Naive thymus-derived CD8-positive, alpha-beta T cell (primary cell): Measurements from ENCODE around the gene MVP. TPM values are rescaled to one million over a fixed set of nuclear protein-coding genes. Genes with fewer than 3 reads are reported as not detected.
"Not testable (repeated sequence)": the region's sequence is repeated elsewhere in the genome, so short reads cannot be mapped to it uniquely, and the experiment has no call there.

ENCODE experiments used
- ATAC-seq, 2 donors: fragments of 150-1000 bp; cut with Tn5 transposase in 1 of 2; sonication (Bioruptor Pico), chemical (Tn5 transposase) in 1 of 2; 1 replicate in 1 of 2; 2 replicates in 1 of 2; pipeline ENCODE4 v1.10.0; 2021; ENCODE audit warnings: mild to moderate bottlenecking in 2 of 2, moderate library complexity in 2 of 2
- POLR2A ChIA-PET: fragments of 350-600 bp; sonication (Branson Sonifier 250); formaldehyde crosslinking; loops from one replicate; lab custom pipeline; 2021; ENCODE audit warnings: antibody characterized with exemption; lab: Charles Lee
- DNase-seq, 10 donors: peaks; one replicate each; pipeline versions ENCODE4 v3.0.0 to v3.0.0-alpha.2; 2020 to 2022
- H3K27ac Mint-ChIP-seq, 10 donors: one replicate each; pipeline ENCODE4 v1.8.0; 2020 to 2022; ENCODE audit warnings: mild to moderate bottlenecking in 10 of 10, mixed read lengths in 10 of 10, moderate library complexity in 4 of 10, inconsistent platforms in 1 of 10
- H3K27me3 Mint-ChIP-seq, 5 donors: one replicate each; pipeline ENCODE4 v1.8.0; 2021 to 2022; ENCODE audit warnings: mixed read lengths in 5 of 5
- H3K36me3 Mint-ChIP-seq, 3 donors: one replicate each; pipeline ENCODE4 v1.8.0; 2020 to 2022; ENCODE audit warnings: mixed read lengths in 3 of 3, mild to moderate bottlenecking in 2 of 3, inconsistent platforms in 1 of 3
- H3K4me1 Mint-ChIP-seq, 4 donors: one replicate each; pipeline ENCODE4 v1.8.0; 2021 to 2022; ENCODE audit warnings: mixed read lengths in 4 of 4
- H3K4me3 Mint-ChIP-seq, 10 donors: one replicate each; pipeline ENCODE4 v1.8.0; 2020 to 2022; ENCODE audit warnings: mild to moderate bottlenecking in 10 of 10, mixed read lengths in 10 of 10, moderate library complexity in 6 of 10, inconsistent platforms in 1 of 10
- H3K9me3 Mint-ChIP-seq, 9 donors: one replicate each; pipeline ENCODE4 v1.8.0; 2020 to 2022; ENCODE audit warnings: mixed read lengths in 9 of 9, mild to moderate bottlenecking in 3 of 9, inconsistent platforms in 1 of 9, moderate library complexity in 1 of 9
- polyA plus RNA-seq, 3 donors: library from polyadenylated mRNA; unstranded; fragments of 300-500 nt; fragmentation: Illumina TruSeq; gene quantifications; one replicate each; pipeline ENCODE4 v1.2.3, GENCODE V29; 2021
- total RNA-seq, 8 experiments: library from RNA in 2 of 8; stranded (reverse) in 2 of 8; gene quantifications; one replicate each; pipeline ENCODE4 v1.2.3 and lab custom pipeline; 2021 to 2026

Gene MVP
- total and polyA plus RNA-seq, 5 experiments from 2014 or later, result 120 to 160 (median 132) TPM

DNA sequence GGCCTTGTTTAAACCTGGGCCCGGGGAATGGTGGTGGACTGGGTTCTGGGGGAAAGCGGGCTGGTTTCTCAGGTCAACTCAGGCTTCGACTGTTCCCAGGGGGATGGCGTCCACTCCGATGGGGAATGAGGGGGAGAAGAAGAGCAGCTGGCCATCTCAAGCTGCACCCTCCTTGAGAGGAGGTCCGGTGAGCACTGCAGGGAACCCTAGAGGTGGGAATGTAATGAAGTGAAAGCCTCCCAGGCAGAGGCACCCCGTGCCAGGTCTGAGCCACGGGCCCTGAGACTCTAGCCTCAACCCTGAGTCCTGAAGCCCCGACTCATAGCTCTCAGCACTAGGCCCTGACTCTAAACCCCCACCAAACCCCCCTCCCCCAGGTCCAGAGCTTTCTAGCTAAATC, 43.9 kb downstream of the MVP start:
- Mint-ChIP-seq H3K27me3 (no peaks in the 10 kb centered on the region), H3K9me3 (no peaks in the 10 kb centered on the region), H3K36me3 (peaks cover 0 to 17% (median 3%) of the 10 kb centered on the region in 3 donors), H3K27ac (peak overlapping the region in 3 of 10 donors; percentile 29 to 85 (median 73)), H3K4me3 (no peak overlapping the region), H3K4me1 (peaks cover 7 to 36% (median 31%) of the 10 kb centered on the region in 4 donors)
- POLR2A ChIA-PET, result interaction anchor here (0.5 to 2.8 kb wide), 9 partner anchors 13 to 265 kb away, joined by 3 to 13 read pairs (median 4); partner anchors contain the start of gene PAGR1
- ATAC-seq, result no peak
- DNase-seq, result no peak

DNA sequence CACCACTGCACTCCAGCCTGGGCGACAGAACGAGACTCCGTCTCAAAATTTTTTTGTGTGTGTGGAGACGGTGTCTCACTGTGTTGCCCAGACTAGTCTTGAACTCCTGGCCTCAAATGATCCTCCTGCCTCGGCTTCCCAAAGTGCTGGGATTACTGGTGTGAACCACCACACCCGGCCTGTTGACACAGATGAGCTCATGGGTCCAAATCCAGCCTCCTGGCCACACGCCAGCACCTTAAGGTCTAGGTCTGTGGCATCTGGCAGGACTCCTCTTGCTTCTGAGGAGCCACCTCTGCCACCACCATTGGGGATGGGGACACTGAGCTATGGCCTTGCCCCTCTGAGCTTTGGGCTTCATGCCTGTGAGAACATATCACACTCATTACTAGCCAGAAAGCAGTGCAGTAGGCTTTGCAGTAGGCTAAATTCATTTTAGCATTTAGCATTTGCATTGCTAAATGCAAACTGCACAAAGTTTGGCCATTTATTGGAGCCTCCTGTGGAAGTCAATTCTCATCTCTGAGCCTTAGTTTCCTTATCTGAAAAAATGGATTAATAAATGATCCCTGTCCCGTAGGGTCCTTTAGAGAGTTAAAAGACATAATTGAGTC, 48.2 kb downstream of the MVP start:
- no peaks in the 10 kb centered on the region for H3K36me3 Mint-ChIP-seq
- POLR2A ChIA-PET, result no interaction called here

DNA sequence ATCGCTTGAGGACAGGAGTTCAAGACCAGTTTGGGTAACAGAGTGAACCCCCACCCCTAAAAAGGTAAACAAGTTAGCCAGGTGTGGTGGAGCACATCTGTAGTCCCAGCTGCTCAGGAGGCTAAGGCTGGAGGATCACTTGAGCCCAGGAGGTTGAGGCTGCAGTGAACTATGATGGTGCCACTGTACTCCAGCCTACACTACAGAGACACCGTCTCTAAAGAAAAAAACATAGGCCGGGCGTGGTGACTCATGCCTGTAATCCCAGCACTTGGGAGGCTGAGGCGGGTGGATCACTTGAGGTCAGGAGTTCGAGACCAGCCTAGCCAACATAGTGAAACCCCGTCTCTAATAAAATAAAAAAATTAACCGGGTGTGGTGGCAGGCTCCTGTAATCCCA, 48.8 kb downstream of the MVP start:
- H3K9me3 Mint-ChIP-seq, POLR2A ChIA-PET, H3K4me3 Mint-ChIP-seq, H3K4me1 Mint-ChIP-seq, H3K27me3 Mint-ChIP-seq, H3K27ac Mint-ChIP-seq, DNase-seq, ATAC-seq, H3K36me3 Mint-ChIP-seq: not testable (repeated sequence)

More for the DNA sequence above, 48.2 kb downstream of the MVP start:
- no peak for DNase-seq
- Mint-ChIP-seq H3K27me3 (no peaks in the 10 kb centered on the region), H3K4me1 (peaks cover 1 to 3% (median 3%) of the 10 kb centered on the region in 4 donors), H3K27ac (no peak overlapping the region), H3K4me3 (no peak overlapping the region), H3K9me3 (no peaks in the 10 kb centered on the region)
- ATAC-seq, result no peak

DNA sequence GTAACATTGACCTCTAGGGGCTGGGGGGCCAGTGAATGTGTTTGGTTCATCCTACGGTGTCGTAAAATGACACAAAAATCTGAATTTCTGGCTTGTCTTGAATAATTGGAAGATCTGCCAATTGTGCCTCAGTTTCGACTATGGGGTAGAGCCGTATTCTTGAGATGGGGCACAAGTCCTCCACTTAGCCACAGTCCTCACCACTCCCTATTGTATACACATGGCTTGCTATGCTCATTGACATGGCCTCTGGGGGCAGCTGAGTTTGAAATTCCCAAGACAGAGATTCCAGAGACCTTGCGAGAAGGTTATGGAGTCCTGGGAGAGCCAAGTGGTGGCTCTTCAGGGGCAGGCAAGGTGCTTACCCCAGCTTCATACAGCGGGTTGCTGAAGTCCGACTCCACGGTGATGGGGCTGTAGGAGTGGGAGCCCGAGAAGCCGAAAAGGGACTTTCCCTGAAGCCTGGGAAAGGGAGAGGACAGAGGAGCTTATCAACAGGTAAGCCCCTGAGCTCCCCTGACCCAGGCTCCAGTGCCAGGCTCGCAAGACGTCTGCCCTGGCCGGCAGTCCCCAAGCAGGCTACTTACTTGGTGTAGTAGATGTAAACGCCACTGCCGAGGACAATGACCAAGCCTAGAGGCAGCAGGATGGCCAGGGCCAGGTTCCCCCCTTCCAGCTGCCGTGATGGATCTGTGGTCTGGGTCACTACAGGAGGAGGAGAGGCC, 51.7 kb downstream of the MVP start:
- no peak overlapping the region for H3K4me3 Mint-ChIP-seq
- POLR2A ChIA-PET, result interaction anchor here (1.1 kb wide), 1 partner anchor 9 kb away, joined by 3 read pairs; the partner anchor contains the start of gene CDIPT
- ATAC-seq (no peak), DNase-seq (no peak)
- peak overlapping the region in 1 of 10 donors; percentile 41 for H3K27ac Mint-ChIP-seq
- H3K4me1 Mint-ChIP-seq, result peaks cover 1 to 13% (median 8%) of the 10 kb centered on the region in 4 donors
- H3K9me3 Mint-ChIP-seq, result no peaks in the 10 kb centered on the region
- no peaks in the 10 kb centered on the region for H3K36me3 Mint-ChIP-seq
- peaks cover 0 to 11% (median 6%) of the 10 kb centered on the region in 5 donors for H3K27me3 Mint-ChIP-seq

DNA sequence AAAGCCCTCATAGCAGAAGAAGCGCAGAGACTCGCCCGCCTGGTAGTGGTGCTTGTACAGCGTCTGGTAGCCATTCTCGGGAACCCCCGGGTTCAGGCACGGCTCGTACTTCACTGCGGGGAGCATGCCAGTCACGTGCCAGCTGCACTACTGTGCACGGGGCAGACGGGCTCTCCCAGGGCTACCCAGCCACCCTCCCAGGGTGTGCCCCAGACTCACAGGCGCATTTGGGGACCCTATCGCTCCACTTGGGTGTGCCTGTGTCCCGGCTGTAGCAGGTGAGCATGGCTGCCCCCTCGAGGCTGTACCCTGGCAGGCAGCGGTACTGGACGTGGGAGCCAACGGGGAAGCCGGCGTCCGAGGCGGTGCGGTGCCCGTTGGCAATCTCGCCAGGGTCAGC, 53.1 kb downstream of the MVP start:
- POLR2A ChIA-PET, result interaction anchor here (0.7 kb wide), 1 partner anchor 30 kb away, joined by 3 read pairs; no protein-coding TSS in a partner anchor
- no peaks in the 10 kb centered on the region for H3K9me3 Mint-ChIP-seq
- no peaks in the 10 kb centered on the region for H3K36me3 Mint-ChIP-seq
- DNase-seq (no peak), ATAC-seq (no peak)
- peaks cover 4 to 24% (median 15%) of the 10 kb centered on the region in 5 donors for H3K27me3 Mint-ChIP-seq
- H3K27ac Mint-ChIP-seq, result no peak overlapping the region
- H3K4me3 Mint-ChIP-seq, result no peak overlapping the region
- H3K4me1 Mint-ChIP-seq, result peaks cover 6 to 26% (median 19%) of the 10 kb centered on the region in 4 donors

DNA sequence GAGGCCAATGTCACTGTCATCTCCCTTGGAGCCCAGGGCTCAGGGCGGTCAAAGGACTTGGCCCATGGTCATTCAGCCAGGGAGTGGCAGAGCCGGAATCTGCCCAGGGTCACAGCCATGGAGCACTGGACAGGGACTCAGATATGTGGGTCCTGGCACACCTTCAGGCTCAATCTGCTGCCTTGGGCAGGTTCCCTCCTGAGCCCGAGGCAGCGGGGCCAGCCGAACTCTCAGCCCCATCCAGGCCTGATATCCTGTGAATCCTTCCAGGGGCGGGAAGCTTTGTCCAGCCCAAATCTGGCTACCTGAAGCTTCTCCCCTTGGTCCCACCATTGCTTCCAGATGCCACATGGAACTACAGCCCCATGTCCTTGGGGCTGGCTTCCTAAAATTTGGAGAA, 54.9 kb downstream of the MVP start:
- Mint-ChIP-seq H3K36me3 (no peaks in the 10 kb centered on the region), H3K4me1 (peaks cover 6 to 26% (median 19%) of the 10 kb centered on the region in 4 donors), H3K27me3 (peaks cover 7 to 34% (median 17%) of the 10 kb centered on the region in 5 donors), H3K9me3 (no peaks in the 10 kb centered on the region), H3K27ac (no peak overlapping the region), H3K4me3 (no peak overlapping the region)
- ATAC-seq (no peak), DNase-seq (no peak)
- POLR2A ChIA-PET, result interaction anchor here (0.7 kb wide), 1 partner anchor 34 kb away, joined by 4 read pairs; no protein-coding TSS in a partner anchor

DNA sequence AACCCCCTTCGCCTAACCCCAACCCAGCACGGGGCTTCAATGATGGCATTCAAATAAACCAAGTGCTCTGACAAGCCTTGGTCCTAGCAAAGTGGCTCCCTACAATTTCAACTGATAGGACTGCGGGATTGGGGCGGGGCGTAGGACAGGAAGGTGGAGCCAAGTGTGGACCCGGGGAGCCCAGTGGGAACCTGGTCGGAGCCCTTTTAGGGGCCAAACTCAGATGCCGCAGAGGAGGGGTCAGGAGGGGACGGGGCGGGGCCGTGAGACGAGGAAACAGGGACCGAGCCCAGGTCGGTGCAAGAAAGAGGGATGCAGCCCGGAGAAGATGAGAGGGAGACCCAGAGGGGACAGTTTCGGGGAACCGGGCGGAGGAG, 55.9 kb downstream of the MVP start:
- H3K4me1 Mint-ChIP-seq, result peaks cover 6 to 26% (median 19%) of the 10 kb centered on the region in 4 donors
- H3K9me3 Mint-ChIP-seq, result no peaks in the 10 kb centered on the region
- peak overlapping the region; percentile 54 to 83 (median 70) for H3K4me3 Mint-ChIP-seq

DNA sequence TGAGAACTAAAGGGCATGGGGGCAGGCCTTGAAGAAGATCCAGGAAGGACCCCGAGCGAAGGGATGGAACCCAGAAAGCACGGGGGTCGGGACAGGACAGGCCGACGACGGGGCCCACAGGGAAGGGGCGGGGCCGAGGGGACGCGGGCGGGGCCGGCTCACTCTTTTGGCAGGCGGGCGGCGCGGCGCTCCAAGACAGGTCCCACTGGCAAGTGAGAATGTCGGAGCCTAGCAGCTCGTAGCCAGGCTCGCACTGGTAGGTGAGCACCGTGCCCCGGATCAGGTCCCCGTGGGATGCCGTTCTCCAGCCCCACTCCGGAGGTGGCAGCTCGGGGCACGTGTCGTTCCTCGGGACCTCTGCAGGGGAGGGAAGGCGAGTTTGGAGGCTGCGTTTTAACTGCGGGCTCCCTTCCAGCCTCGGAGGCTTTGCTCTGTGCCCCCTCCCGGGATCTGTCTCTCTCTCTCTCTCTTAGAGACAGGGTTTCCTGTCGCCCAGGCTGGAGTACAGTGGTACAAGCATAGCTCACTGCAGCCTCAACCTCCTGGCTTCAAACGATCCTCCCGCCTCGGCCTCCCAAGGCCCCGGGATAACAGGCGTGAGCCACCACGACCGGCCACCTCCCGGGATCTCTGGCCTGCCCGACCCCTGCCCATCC, 56.5 kb downstream of the MVP start:
- Mint-ChIP-seq H3K27me3 (peaks cover 8 to 40% (median 20%) of the 10 kb centered on the region in 5 donors), H3K9me3 (no peaks in the 10 kb centered on the region), H3K36me3 (no peaks in the 10 kb centered on the region), H3K4me1 (peaks cover 6 to 26% (median 19%) of the 10 kb centered on the region in 4 donors), H3K4me3 (peak overlapping the region; percentile 54 to 83 (median 70)), H3K27ac (peak overlapping the region in 1 of 10 donors; percentile 56)
- POLR2A ChIA-PET, result interaction anchor here (1.1 kb wide), 1 partner anchor 13 kb away, joined by 3 read pairs; no protein-coding TSS in a partner anchor
- ATAC-seq (peak; percentile 59 to 74), DNase-seq (peak in 7 of 10 donors; percentile 14 to 41 (median 18))

More for the DNA sequence above, 55.9 kb downstream of the MVP start:
- ATAC-seq (peak in 1 of 2 donors; percentile 21), DNase-seq (no peak)
- POLR2A ChIA-PET, result interaction anchor here (1.1 kb wide), 1 partner anchor 12 kb away, joined by 3 read pairs; no protein-coding TSS in a partner anchor
- H3K36me3 Mint-ChIP-seq, result no peaks in the 10 kb centered on the region
- peak overlapping the region in 2 of 10 donors; percentile 25 to 64 for H3K27ac Mint-ChIP-seq
- H3K27me3 Mint-ChIP-seq, result peaks cover 8 to 38% (median 20%) of the 10 kb centered on the region in 5 donors

DNA sequence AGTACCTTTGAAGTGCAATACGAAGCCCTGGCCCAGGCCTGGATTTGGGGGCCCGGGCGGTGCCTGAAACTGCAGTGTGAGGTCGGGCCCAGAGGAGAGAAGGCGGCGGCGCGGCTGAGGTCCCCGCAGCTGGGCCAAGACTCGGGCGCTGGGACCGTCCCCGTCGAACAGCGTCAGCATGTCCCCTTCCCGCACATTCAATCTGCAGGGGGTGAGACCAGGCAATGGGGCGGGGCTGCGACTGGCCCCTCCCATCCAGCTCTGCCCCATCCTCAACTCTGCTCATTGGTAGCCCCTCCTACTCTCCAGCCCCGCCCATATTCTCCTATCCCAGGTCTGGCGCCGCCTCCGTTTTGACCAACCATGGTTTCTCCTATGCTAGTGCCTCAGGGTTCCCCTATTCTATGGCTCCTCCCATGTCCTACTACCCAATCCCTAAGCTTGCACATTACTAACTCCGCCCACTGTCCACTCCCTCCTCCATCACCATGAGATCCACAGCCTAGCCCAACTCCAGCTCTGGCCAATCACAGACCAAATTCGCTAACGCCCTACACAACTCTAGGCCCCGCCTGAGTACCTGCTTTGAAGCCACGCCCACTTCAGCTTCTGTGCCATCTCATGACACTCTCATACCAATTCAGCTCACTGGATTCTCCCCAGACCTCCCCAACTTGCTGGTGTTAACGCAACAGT, 57.2 kb downstream of the MVP start:
- POLR2A ChIA-PET, result interaction anchor here (1.1 kb wide), 2 partner anchors 13 to 49 kb away, joined by 3 read pairs; partner anchors contain the start of gene KCTD13
- peak overlapping the region in 3 of 10 donors; percentile 6 to 86 (median 8) for H3K27ac Mint-ChIP-seq
- H3K4me1 Mint-ChIP-seq, result peaks cover 6 to 26% (median 19%) of the 10 kb centered on the region in 4 donors
- no peaks in the 10 kb centered on the region for H3K36me3 Mint-ChIP-seq
- peak; percentile 56 to 76 for ATAC-seq
- peaks cover 8 to 40% (median 20%) of the 10 kb centered on the region in 5 donors for H3K27me3 Mint-ChIP-seq
- H3K4me3 Mint-ChIP-seq, result peak overlapping the region; percentile 16 to 84 (median 70)
- DNase-seq, result peak in 7 of 10 donors; percentile 5 to 36 (median 13)
- H3K9me3 Mint-ChIP-seq, result no peaks in the 10 kb centered on the region

DNA sequence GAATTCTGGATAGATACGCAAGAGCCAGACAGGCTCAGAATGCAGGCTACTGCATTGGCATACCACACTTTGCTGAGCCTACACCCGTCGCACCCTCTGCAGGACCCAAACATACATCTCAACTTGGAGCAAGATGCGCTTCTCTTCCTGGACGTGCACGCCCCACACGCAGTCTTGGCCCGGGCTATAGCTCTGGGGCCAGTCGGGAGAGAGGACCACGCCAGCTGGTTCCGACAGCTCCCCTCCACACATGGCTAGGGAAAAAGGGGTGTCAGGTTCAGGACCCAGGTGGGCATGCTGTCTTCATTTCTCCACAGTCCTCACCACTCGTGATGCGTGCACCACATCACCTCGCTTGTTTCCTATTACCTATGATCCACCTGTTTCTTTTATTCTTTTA, 57.9 kb downstream of the MVP start:
- Mint-ChIP-seq H3K9me3 (no peaks in the 10 kb centered on the region), H3K36me3 (no peaks in the 10 kb centered on the region), H3K27me3 (peaks cover 8 to 46% (median 25%) of the 10 kb centered on the region in 5 donors), H3K27ac (no peak overlapping the region), H3K4me3 (peak overlapping the region in 5 of 10 donors; percentile 54 to 84 (median 78)), H3K4me1 (peaks cover 6 to 26% (median 19%) of the 10 kb centered on the region in 4 donors)
- DNase-seq (no peak), ATAC-seq (no peak)
- POLR2A ChIA-PET, result interaction anchor here (1.1 kb wide), 1 partner anchor 48 kb away, joined by 3 read pairs; the partner anchor contains the start of gene KCTD13

DNA sequence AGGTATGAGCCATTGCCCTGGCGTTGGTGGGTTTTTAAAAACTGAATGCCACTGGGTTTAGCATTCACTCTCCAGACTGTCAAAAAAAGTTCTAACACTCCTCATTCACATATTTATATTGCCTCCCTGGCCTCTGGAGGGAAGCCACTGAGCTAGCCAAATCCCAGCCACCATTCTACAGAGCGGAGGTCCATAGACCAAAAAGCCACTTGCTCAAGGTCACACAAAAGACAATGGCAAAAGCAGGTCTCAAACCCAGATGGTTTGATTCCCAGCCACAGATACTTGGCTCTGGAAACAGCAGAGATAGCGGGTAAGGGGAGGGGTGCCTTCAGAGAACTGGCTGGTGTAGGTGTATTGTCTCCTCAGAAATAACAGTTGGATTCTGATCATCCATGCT, 60.8 kb downstream of the MVP start:
- Mint-ChIP-seq H3K4me3 (no peak overlapping the region), H3K27me3 (peaks cover 8 to 47% (median 31%) of the 10 kb centered on the region in 5 donors), H3K36me3 (no peaks in the 10 kb centered on the region), H3K27ac (no peak overlapping the region), H3K4me1 (peaks cover 6 to 22% (median 18%) of the 10 kb centered on the region in 4 donors), H3K9me3 (no peaks in the 10 kb centered on the region)
- ATAC-seq (no peak), DNase-seq (no peak)
- POLR2A ChIA-PET, result interaction anchor here (0.6 to 0.7 kb wide), 2 partner anchors 74 to 197 kb away, joined by 3 read pairs; no protein-coding TSS in a partner anchor
